ENCODE data around the gene LRIG1.

LRIG1 gene

GRCh38 chr3:66342717-66343356 lies 158.0 kb downstream of the LRIG1 start:
- no peak for DNase-seq

GRCh38 chr3:66338927-66339326 lies 161.9 kb downstream of the LRIG1 start:
- DNase-seq, result peak; percentile 53

- peak; percentile 76 for DNase-seq
These were observed 164.5 kb downstream of the LRIG1 start for GRCh38 chr3:66336333-66336766.

GRCh38 chr3:66335671-66336070 lies 165.2 kb downstream of the LRIG1 start:
- no peak for DNase-seq

Data from fibroblast of upper back skin (primary cell).